ENCODE data around the gene DCAF11.

The DCAF11 gene

GRCh38 chr14:24143511-24143910, 28.9 kb downstream of the DCAF11 start:
- DNase-seq = no peak

- DNase-seq = no peak
These were observed 29.9 kb downstream of the DCAF11 start for GRCh38 chr14:24144451-24144850.

- no peak for DNase-seq
These were observed 30.6 kb downstream of the DCAF11 start for GRCh38 chr14:24145219-24145618.

GRCh38 chr14:24145690-24146452, 31.3 kb downstream of the DCAF11 start:
- DNase-seq = peak in 1 of 2 experiments; percentile 70

GRCh38 chr14:24146453-24146977, 31.9 kb downstream of the DCAF11 start, which contains the start of gene PSME2:
Gene PSME2, minus strand, starts transcription at chr14:24146610. Its CDS starts 29 bp downstream, at chr14:24146581.
- peak; percentile 95 to 98 for DNase-seq

GRCh38 chr14:24146978-24147760, 32.6 kb downstream of the DCAF11 start, which contains the start of gene RNF31:
Gene RNF31, plus strand, starts transcription at chr14:24147498. Its CDS starts 201 bp downstream, at chr14:24147699.
- peak; percentile 95 to 99 for DNase-seq

GRCh38 chr14:24147761-24148428, 33.3 kb downstream of the DCAF11 start:
- no peak for DNase-seq

- no peak for DNase-seq
These were observed 34.9 kb downstream of the DCAF11 start for GRCh38 chr14:24149302-24149969.

- no peak for DNase-seq
These were observed 35.5 kb downstream of the DCAF11 start for GRCh38 chr14:24150061-24150460.

- DNase-seq = no peak
These were observed 36.0 kb downstream of the DCAF11 start for GRCh38 chr14:24150567-24150966.

GRCh38 chr14:24150993-24151392, 36.4 kb downstream of the DCAF11 start:
- DNase-seq = no peak

GRCh38 chr14:24151404-24152080, 37.0 kb downstream of the DCAF11 start:
- DNase-seq = no peak

- DNase-seq = no peak
These were observed 40.5 kb downstream of the DCAF11 start for GRCh38 chr14:24155100-24155499.

GRCh38 chr14:24156840-24157239, 42.3 kb downstream of the DCAF11 start:
- DNase-seq = no peak

GRCh38 chr14:24157331-24157730, 42.8 kb downstream of the DCAF11 start:
- no peak for DNase-seq

- no peak for DNase-seq
These were observed 45.4 kb downstream of the DCAF11 start for GRCh38 chr14:24159777-24160498.

GRCh38 chr14:24160499-24160849, 45.9 kb downstream of the DCAF11 start:
- no peak for DNase-seq

- DNase-seq = peak; percentile 73 to 93
These were observed 46.5 kb downstream of the DCAF11 start, which contains the start of gene IRF9 for GRCh38 chr14:24160850-24161804. Gene IRF9, plus strand, starts transcription at chr14:24161265. Its CDS starts 880 bp downstream, at chr14:24162145.

GRCh38 chr14:24162093-24162492, 47.5 kb downstream of the DCAF11 start:
- DNase-seq = no peak

- DNase-seq = no peak
These were observed 50.0 kb downstream of the DCAF11 start for GRCh38 chr14:24164518-24164991.
